ENCODE data around the gene OTC.
A peak's percentile ranks its signal among the peaks of the same experiment; 100 is the strongest.

The OTC gene

DNA sequence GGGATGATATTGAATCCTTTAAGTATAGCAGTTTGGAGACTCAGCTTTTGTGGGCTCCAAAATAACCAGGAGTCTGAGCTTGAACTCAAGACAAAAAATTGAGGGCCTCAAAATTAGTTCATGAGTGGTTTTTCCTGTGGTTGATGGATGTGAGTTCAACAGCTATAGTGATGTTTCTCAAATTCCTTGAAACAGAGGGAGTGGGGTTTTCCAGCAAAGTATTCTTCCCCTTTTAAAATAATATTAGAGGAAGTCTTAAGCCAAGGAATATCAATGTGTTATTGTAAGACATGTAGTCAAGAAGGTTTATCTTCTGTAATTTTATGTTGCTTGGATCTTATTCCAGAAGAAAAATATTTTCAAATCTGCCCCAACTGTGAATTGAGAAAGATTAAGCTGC, 10.6 kb downstream of the OTC start:
- POLR2A ChIA-PET = no interaction called here
- CTCF ChIA-PET = no interaction called here
- TF ChIP-seq, protein P1, sequence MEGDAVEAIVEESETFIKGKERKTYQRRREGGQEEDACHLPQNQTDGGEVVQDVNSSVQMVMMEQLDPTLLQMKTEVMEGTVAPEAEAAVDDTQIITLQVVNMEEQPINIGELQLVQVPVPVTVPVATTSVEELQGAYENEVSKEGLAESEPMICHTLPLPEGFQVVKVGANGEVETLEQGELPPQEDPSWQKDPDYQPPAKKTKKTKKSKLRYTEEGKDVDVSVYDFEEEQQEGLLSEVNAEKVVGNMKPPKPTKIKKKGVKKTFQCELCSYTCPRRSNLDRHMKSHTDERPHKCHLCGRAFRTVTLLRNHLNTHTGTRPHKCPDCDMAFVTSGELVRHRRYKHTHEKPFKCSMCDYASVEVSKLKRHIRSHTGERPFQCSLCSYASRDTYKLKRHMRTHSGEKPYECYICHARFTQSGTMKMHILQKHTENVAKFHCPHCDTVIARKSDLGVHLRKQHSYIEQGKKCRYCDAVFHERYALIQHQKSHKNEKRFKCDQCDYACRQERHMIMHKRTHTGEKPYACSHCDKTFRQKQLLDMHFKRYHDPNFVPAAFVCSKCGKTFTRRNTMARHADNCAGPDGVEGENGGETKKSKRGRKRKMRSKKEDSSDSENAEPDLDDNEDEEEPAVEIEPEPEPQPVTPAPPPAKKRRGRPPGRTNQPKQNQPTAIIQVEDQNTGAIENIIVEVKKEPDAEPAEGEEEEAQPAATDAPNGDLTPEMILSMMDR (IDR thresholded peaks at IDR 0.05; ENCODE audit: control extremely low read depth, extremely low read depth, low read depth, missing control alignments) = no peak

DNA sequence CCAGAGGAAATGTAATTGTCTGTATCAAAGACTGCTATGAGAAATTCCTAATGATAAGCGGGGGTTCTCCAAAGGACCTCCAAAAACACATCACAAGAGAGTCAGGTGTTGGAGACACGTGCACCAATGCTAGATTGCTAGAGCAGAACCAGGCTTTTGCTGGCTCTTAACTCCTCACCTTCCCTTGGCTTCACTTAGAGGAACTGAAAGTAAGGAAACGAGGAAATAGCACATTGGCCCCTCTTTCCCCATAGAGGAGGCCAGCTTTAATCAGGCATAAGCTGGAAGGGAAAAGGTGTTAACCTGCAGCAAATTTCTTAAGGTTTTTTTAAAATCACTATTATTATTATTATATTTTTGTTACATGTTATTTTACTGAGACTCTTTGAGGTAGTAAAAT, 13.6 kb downstream of the OTC start:
- ChIA-PET CTCF (no interaction called here), POLR2A (no interaction called here)
- DNase-seq (ENCODE audit: extremely low spot score) = no peak
- TF ChIP-seq, protein P1 (IDR thresholded peaks at IDR 0.05; ENCODE audit: control extremely low read depth, extremely low read depth, low read depth, missing control alignments) = no peak

More for the DNA sequence above, 10.6 kb downstream of the OTC start:
- DNase-seq (ENCODE audit: extremely low spot score) = no peak

DNA sequence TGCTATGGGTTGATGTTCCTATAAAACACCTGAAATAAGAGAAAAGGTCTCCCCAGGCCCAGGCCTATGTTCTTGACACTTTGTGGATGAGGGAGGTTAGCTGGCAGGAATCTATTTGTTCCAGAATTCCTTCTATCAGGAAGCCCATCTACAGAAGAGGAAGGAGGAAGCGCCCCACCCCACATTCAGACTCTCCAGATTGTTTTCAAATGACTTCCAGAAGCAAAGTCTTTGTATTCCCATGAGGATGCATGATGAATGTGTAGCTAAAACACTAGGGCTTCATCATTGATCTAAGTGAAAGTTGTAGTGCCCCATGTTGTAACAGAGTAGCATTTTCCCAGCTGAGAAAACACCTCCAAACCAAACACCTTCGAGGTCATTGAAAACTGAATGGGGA, 16.4 kb downstream of the OTC start:
- DNase-seq (ENCODE audit: extremely low spot score) = no peak
- ChIA-PET POLR2A (no interaction called here), CTCF (no interaction called here)
- TF ChIP-seq, protein P1 (IDR thresholded peaks at IDR 0.05; ENCODE audit: control extremely low read depth, extremely low read depth, low read depth, missing control alignments) = no peak

DNA sequence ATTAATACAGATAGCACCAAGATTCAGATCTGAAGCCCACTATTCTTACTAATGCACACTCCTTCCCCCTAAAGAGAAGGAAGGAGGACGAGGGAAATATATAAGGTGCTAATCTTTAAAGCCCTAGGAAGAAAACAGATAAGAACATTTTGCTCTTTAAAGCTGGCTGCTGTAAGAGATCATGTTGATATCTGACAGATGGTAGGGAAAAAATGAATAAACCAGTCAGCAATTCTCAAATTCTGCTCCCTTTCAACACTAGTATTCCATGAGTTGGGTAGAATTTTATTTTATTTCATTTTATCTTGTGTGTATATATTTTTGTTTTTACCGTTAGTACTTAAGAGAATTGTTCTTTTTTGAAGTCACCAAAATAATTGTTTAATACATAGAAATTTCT, 19.2 kb downstream of the OTC start:
- CTCF ChIA-PET = no interaction called here
- DNase-seq (ENCODE audit: extremely low spot score) = no peak
- TF ChIP-seq, protein P1 (IDR thresholded peaks at IDR 0.05; ENCODE audit: control extremely low read depth, extremely low read depth, low read depth, missing control alignments) = no peak
- POLR2A ChIA-PET = no interaction called here

DNA sequence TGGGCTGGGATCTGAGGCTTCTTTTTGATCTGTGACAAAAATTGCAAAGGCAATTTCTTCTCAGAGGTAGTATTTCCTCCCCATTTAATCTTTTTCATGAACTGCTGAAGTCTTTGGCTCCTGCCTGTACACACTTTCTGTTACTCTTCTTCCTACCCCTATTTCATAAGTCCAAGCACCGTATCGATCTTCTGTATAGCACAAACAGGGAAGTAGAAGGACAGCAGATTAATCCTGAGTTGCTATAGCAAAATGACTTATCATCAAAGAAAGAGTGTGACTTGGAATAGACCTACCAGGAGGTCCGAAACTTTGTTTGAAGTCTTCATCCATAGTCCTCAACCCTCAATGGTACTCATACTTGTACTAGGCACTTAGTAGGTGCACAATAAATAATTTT, 22.0 kb downstream of the OTC start:
- POLR2A ChIA-PET = no interaction called here
- DNase-seq (ENCODE audit: extremely low spot score) = no peak
- CTCF ChIA-PET = no interaction called here
- TF ChIP-seq, protein P1 (IDR thresholded peaks at IDR 0.05; ENCODE audit: control extremely low read depth, extremely low read depth, low read depth, missing control alignments) = no peak

DNA sequence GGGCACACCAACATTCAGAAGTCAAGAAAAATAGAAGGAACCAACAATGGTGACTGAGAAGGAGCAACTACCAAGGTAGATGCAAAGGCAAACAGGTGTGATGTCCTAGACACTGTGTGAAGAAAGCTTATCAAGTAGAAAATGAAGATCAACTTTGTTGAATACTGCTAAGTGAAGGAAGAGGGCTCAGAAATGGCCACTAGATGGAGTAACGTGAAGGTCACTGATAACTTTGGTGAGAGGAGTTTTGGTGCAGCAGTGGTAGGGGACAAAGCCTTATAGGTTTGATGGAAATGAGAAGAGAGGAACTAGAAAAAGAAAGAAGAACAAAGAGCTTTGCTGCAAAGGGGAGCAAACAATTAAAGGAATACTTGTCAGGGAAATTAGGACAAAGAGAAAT, 23.5 kb downstream of the OTC start:
- ChIA-PET POLR2A (no interaction called here), CTCF (no interaction called here)

More for the DNA sequence above, 23.5 kb downstream of the OTC start:
- TF ChIP-seq, protein P1 (IDR thresholded peaks at IDR 0.05; ENCODE audit: control extremely low read depth, extremely low read depth, low read depth, missing control alignments) = peak; percentile 34
- DNase-seq (ENCODE audit: extremely low spot score) = peak; percentile 10

Measured in GM10248 (cell line).